GM12872 (cell line): ENCODE data around the gene RAPH1.

ENCODE experiments used
- TF ChIP-seq, protein P1 (sequence below): IDR thresholded peaks from 3 replicates; pipeline ENCODE4 v1.5.1; 2011; ENCODE audit warnings: low read depth, mild to moderate bottlenecking, low read length, moderate library complexity; ENCODE audit not compliant: insufficient read depth

The RAPH1 gene

DNA sequence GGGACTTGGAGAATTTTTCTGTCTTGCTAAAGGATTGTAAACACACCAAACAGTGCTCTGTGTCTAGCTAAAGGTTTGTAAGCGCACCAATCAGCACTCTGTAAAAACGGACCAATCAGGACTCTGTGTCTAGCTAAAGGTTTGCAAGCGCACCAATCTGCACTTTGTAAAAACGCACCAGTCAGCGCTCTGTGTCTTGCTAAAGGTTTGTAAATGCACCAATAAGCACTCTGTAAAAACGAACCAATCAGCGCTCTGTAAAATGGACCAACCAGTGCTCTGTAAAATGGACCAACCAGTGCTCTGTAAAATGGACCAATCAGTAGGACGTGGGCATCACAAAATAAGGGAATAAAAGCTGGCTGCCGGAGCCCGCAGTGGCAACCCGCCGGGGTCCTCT lies 190.4 kb downstream of the RAPH1 start:
- TF ChIP-seq, protein P1, sequence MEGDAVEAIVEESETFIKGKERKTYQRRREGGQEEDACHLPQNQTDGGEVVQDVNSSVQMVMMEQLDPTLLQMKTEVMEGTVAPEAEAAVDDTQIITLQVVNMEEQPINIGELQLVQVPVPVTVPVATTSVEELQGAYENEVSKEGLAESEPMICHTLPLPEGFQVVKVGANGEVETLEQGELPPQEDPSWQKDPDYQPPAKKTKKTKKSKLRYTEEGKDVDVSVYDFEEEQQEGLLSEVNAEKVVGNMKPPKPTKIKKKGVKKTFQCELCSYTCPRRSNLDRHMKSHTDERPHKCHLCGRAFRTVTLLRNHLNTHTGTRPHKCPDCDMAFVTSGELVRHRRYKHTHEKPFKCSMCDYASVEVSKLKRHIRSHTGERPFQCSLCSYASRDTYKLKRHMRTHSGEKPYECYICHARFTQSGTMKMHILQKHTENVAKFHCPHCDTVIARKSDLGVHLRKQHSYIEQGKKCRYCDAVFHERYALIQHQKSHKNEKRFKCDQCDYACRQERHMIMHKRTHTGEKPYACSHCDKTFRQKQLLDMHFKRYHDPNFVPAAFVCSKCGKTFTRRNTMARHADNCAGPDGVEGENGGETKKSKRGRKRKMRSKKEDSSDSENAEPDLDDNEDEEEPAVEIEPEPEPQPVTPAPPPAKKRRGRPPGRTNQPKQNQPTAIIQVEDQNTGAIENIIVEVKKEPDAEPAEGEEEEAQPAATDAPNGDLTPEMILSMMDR: no peak
